ENCODE data around the gene GET3.

Gene GET3

GRCh38 chr19:12748489-12748888, 11.2 kb downstream of the GET3 start:
- Histone ChIP-seq H4K20me1 (ENCODE audit: insufficient read depth, low read length) (no peaks in the 10 kb centered on the region), H3K4me1 (ENCODE audit: low read length) (no peaks in the 10 kb centered on the region), H3K27ac (ENCODE audit: low read length) (no peak overlapping the region), H3K36me3 (replicated peaks; ENCODE audit: insufficient read depth, low read length) (no peaks in the 10 kb centered on the region), H3K9me3 (replicated peaks; ENCODE audit: insufficient read depth, low read length) (no peaks in the 10 kb centered on the region), H3K4me2 (ENCODE audit: low read depth, low read length) (no peak overlapping the region), H3K9ac (ENCODE audit: low read length) (no peak overlapping the region), H3K79me2 (ENCODE audit: low read length) (no peaks in the 10 kb centered on the region), H3F3A (ENCODE audit: insufficient read depth, low read length) (no peaks in the 10 kb centered on the region), H3K27me3 (replicated peaks; ENCODE audit: insufficient read depth, low read length) (peaks cover 37% of the 10 kb centered on the region), H3K4me3 (ENCODE audit: low read length) (no peak overlapping the region), H2AFZ (ENCODE audit: low read length) (no peak overlapping the region), H3K9me2 (replicated peaks; ENCODE audit: insufficient read depth, low read length) (no peaks in the 10 kb centered on the region)
- no peak for DNase-seq
- TF ChIP-seq, protein P1, sequence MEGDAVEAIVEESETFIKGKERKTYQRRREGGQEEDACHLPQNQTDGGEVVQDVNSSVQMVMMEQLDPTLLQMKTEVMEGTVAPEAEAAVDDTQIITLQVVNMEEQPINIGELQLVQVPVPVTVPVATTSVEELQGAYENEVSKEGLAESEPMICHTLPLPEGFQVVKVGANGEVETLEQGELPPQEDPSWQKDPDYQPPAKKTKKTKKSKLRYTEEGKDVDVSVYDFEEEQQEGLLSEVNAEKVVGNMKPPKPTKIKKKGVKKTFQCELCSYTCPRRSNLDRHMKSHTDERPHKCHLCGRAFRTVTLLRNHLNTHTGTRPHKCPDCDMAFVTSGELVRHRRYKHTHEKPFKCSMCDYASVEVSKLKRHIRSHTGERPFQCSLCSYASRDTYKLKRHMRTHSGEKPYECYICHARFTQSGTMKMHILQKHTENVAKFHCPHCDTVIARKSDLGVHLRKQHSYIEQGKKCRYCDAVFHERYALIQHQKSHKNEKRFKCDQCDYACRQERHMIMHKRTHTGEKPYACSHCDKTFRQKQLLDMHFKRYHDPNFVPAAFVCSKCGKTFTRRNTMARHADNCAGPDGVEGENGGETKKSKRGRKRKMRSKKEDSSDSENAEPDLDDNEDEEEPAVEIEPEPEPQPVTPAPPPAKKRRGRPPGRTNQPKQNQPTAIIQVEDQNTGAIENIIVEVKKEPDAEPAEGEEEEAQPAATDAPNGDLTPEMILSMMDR (IDR thresholded peaks at IDR 0.05; ENCODE audit: low read length): no peak
- TF ChIP-seq EZH2 (optimal IDR thresholded peaks at IDR 0.05; ENCODE audit: low read depth, low read length) (no peak), EZH2phosphoT487 (IDR thresholded peaks at IDR 0.05; ENCODE audit: low read length) (no peak)

DNA sequence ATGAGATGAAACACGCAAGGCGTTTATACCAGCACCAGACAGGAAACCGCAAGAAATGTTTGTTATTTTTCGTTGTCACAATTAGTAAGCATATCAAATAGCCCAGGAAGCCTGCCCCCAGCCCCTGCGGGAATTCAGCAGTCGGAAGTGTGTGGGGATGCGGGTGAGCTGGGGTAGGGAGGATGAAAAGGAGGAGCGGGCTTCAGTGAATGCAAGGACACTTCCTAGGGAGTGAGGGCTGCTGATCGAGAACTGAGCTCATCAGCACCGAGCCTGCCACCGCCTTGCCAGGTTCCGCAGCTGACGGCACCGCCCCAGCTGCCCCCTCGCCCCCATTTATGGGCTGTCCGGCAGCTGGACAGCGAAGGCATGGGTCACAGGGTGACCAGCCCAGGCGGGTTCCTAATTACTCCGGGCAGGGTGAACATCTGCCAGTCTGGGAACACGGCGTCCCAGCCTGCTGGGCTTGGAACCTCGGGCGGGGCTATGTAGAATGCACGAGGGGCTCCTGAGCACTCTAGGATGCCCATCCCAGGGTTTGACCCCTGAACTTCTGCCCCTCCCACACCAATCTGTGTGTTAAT, 12.7 kb downstream of the GET3 start:
- Histone ChIP-seq H3K9me2 (replicated peaks; ENCODE audit: insufficient read depth, low read length) (no peaks in the 10 kb centered on the region), H3K9ac (ENCODE audit: low read length) (no peak overlapping the region), H3K79me2 (ENCODE audit: low read length) (no peaks in the 10 kb centered on the region), H3K27ac (ENCODE audit: low read length) (no peak overlapping the region), H4K20me1 (ENCODE audit: insufficient read depth, low read length) (no peaks in the 10 kb centered on the region), H2AFZ (ENCODE audit: low read length) (no peak overlapping the region), H3K4me2 (ENCODE audit: low read depth, low read length) (no peak overlapping the region), H3K4me3 (ENCODE audit: low read length) (no peak overlapping the region), H3K27me3 (replicated peaks; ENCODE audit: insufficient read depth, low read length) (peaks cover 50% of the 10 kb centered on the region), H3K9me3 (replicated peaks; ENCODE audit: insufficient read depth, low read length) (no peaks in the 10 kb centered on the region), H3K36me3 (replicated peaks; ENCODE audit: insufficient read depth, low read length) (no peaks in the 10 kb centered on the region), H3F3A (ENCODE audit: insufficient read depth, low read length) (no peaks in the 10 kb centered on the region), H3K4me1 (ENCODE audit: low read length) (no peaks in the 10 kb centered on the region)
- TF ChIP-seq, protein P1 (IDR thresholded peaks at IDR 0.05; ENCODE audit: low read length): no peak
- no peak for TF ChIP-seq EZH2phosphoT487 (IDR thresholded peaks at IDR 0.05; ENCODE audit: low read length)
- no peak for TF ChIP-seq EZH2 (optimal IDR thresholded peaks at IDR 0.05; ENCODE audit: low read depth, low read length)
- no peak for DNase-seq

GRCh38 chr19:12750851-12751250, 13.6 kb downstream of the GET3 start:
- H3K4me1 ChIP-seq (ENCODE audit: low read length): no peaks in the 10 kb centered on the region
- H3K9me3 ChIP-seq (replicated peaks; ENCODE audit: insufficient read depth, low read length): no peaks in the 10 kb centered on the region
- H3F3A ChIP-seq (ENCODE audit: insufficient read depth, low read length): no peaks in the 10 kb centered on the region
- no peak overlapping the region for H3K4me3 ChIP-seq (ENCODE audit: low read length)
- no peak overlapping the region for H2AFZ ChIP-seq (ENCODE audit: low read length)
- no peaks in the 10 kb centered on the region for H4K20me1 ChIP-seq (ENCODE audit: insufficient read depth, low read length)
- no peaks in the 10 kb centered on the region for H3K9me2 ChIP-seq (replicated peaks; ENCODE audit: insufficient read depth, low read length)
- TF ChIP-seq EZH2 (optimal IDR thresholded peaks at IDR 0.05; ENCODE audit: low read depth, low read length): no peak
- TF ChIP-seq, protein P1 (IDR thresholded peaks at IDR 0.05; ENCODE audit: low read length): no peak
- TF ChIP-seq EZH2phosphoT487 (IDR thresholded peaks at IDR 0.05; ENCODE audit: low read length): no peak
- H3K27ac ChIP-seq (ENCODE audit: low read length): no peak overlapping the region
- no peak for DNase-seq
- no peak overlapping the region for H3K9ac ChIP-seq (ENCODE audit: low read length)
- H3K79me2 ChIP-seq (ENCODE audit: low read length): no peaks in the 10 kb centered on the region
- H3K4me2 ChIP-seq (ENCODE audit: low read depth, low read length): no peak overlapping the region
- H3K27me3 ChIP-seq (replicated peaks; ENCODE audit: insufficient read depth, low read length): peaks cover 58% of the 10 kb centered on the region
- H3K36me3 ChIP-seq (replicated peaks; ENCODE audit: insufficient read depth, low read length): no peaks in the 10 kb centered on the region

Data from MM.1S (cell line).